ENCODE measurements around the gene KICS2. TPM values are rescaled to one million over a fixed set of nuclear protein-coding genes. Genes with fewer than 3 reads are reported as not detected.
A peak's percentile ranks its signal among the peaks of the same experiment; 100 is the strongest.

Gene KICS2
- polyA plus RNA-seq, 3 donors, result 4.7 to 6.3 (median 4.8) TPM

DNA sequence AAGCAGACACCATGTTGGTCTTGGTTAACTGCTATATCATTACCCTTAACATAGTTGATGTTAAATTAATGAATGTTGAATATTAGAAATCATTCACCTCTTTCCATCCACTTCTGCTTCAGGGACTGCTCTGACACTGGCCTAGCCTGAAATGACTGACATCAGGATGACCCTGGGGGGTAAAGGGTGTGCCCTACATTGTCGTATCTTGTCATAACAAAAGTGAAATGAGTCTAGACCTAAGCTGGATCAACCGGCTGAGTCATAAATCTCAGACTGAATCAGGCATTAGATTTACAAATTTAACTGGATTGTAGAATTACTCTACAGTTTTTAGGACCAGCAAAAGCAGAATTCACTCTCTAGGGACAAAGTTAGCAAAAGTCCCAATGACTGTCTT is 35.3 kb downstream of the KICS2 start:
- no peak for DNase-seq (ENCODE audit: extremely low read depth in 1 of 11, low read depth in 9 of 11, low spot score in 4 of 11)

- DNase-seq (ENCODE audit: extremely low read depth in 1 of 11, low read depth in 9 of 11, low spot score in 4 of 11), result no peak
Observed at GRCh38 chr12:64184216-64184615, 37.9 kb downstream of the KICS2 start.

DNA sequence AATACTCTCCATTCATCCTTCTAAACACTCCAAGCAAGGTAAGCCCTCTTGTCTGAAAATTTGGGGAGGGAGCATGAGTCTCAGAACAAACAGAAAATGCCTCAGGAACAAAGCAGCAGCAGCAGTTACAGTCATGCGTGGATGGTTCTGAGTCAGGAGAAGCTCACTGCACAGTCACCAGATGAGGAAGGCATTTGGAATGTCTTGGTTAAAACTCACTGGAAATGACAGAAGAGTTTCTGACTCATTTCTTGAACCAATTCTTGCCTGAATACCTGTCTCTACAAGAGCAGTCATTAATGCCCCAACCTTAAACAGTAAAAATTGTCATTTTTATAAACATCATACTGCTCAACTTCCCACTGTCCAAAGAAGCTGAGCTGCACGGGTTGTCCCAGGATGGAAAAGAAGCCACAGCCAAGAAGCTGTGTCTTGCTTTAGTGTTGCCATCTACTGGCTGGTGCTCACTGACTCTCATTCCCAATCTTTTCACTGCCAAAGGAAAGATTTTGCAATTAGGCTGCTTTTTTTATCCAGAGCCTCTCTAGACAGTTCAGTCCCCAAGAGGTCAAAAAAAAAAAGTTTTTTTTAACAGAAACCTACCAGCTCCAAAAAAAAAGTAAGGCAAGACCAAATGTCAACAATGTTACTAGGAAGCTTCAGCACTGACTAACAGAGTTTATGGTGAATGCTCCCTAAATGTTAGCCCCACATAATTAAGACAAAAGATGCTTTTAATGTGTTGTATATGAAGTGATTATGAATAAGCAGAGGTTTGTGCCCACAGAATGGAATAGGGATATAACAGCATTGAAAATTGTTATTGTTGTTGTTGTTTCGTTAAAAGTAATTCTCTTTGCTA is 40.4 kb downstream of the KICS2 start:
- DNase-seq (ENCODE audit: extremely low read depth in 1 of 11, low read depth in 9 of 11, low spot score in 4 of 11), result peak; percentile 19 to 57 (median 41)

GRCh38 chr12:64180951-64181350 is 41.1 kb downstream of the KICS2 start:
- DNase-seq (ENCODE audit: extremely low read depth in 1 of 11, low read depth in 9 of 11, low spot score in 4 of 11), result no peak

- no peak for DNase-seq (ENCODE audit: extremely low read depth in 1 of 11, low read depth in 9 of 11, low spot score in 4 of 11)
Observed at GRCh38 chr12:64178122-64178521, 44.0 kb downstream of the KICS2 start.

DNA sequence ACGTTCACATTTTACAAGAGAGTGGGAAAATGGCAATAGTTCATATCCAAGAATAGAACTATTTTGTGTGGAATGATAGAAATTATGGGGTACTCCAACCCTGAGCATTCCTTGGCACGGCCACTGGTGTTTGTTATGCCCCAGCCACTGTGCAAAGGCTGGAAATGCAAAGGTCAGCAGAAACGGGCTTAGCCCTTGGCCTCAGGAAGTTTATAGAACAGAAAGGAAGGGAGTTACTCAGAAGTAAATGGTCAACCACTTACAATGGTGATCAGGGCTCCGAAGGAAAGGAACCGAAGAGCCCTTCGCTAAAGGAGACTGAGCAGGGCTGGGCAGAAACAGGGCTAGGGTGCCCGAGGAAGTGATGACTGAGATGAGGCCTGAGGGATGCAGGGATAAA is 45.1 kb downstream of the KICS2 start:
- no peak for DNase-seq (ENCODE audit: extremely low read depth in 1 of 11, low read depth in 9 of 11, low spot score in 4 of 11)

DNA sequence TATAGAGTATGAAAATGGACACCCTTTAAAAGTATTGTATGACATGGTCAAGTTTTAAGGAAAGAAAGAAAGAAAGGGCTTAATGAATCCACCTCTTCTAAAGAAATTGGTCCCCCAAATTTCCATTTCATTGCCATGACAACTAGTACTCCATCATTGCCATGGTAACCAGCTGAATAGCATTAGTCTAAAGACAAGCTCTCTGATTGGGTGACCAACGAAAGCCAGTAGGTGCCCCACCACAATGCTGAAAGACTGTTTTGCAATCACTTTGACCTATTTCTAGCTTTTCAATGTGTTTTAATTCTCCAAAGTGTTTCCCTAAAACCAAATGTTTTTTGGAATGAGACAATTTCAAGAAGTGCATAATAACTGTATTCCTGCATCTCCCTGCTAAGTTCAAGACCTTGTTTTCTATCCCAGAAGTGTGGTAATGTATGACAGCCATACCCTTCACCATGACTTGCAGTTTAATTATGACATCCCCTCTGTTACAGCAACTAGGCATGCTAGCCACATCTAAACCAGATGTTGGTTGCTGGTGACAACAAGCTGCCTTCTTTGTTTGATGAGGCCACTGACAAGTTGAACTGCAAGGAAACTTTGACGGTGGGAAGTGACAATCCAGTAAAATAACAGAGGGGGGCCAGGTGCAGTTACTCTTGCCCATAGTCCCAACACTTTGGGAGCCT is 46.7 kb downstream of the KICS2 start:
- no peak for DNase-seq (ENCODE audit: extremely low read depth in 1 of 11, low read depth in 9 of 11, low spot score in 4 of 11)

DNA sequence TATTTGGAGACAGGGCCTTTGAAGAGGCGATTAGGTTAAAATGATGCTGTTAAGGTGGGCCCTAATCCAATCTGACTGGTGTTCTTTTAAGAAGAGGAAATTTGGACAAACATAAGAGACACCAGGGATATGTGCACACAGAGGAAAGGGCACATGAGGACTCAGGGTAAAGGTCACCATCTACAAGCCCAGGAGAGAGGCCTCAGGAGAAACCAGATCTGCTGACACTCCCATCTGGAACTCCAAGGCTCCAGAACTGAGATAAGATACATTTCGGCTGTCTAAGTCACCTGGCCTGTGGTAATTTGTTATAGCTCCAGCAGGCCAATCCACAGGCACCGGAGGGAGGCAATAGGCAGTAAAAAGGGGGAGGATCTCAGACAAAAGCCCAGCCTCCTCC is 48.6 kb downstream of the KICS2 start:
- no peak for DNase-seq (ENCODE audit: extremely low read depth in 1 of 11, low read depth in 9 of 11, low spot score in 4 of 11)

Other genes with a start within 250 kb of the KICS2 start
- gene C12orf56, start 168.5 kb upstream of the KICS2 start, polyA plus RNA-seq (ENCODE audit: insufficient read length in 3 of 3), result 1 to 10 TPM; 1.2 to 2.2 (median 1.2) TPM
- 10 to 100 TPM; 50.5 to 67.1 (median 59.2) TPM for gene XPOT, start 182.1 kb upstream of the KICS2 start, polyA plus RNA-seq (ENCODE audit: insufficient read length in 3 of 3)
- gene TBK1, start 229.8 kb upstream of the KICS2 start, polyA plus RNA-seq (ENCODE audit: insufficient read length in 3 of 3), result 10 to 100 TPM; 17.7 to 25.2 (median 20.8) TPM

All from renal cortex interstitium (tissue), 11 donors.